Stimulated activated CD4-positive, alpha-beta T cell treated with anti-CD3 and anti-CD28 coated beads, Interleukin-12 subunit alpha, Interleukin-12 subunit beta, amount 100 ng/mL, for 24 hours (primary cell): ENCODE results near the gene DNAJC30.
"Not testable (repeated sequence)": the region's sequence is repeated elsewhere in the genome, so short reads cannot be mapped to it uniquely, and the experiment has no call there.

Experiments
- DNase-seq, 2 experiments: peaks; one replicate each; pipeline ENCODE4 v3.0.0-alpha.2; 2020; ENCODE audit warnings: low read depth in 2 of 2

The DNAJC30 gene

GRCh38 chr7:73683056-73683787 lies at the start of gene DNAJC30, which contains the start of gene BUD23:
Gene DNAJC30, minus strand, starts transcription at chr7:73683453. Its CDS starts 30 bp downstream, at chr7:73683423.
Gene BUD23, plus strand, starts transcription at chr7:73683597. Its CDS starts 29 bp downstream, at chr7:73683626.
- DNase-seq: peak; percentile 97 to 98

- DNase-seq: no peak
Observed at GRCh38 chr7:73732397-73732796, 49.1 kb upstream of the DNAJC30 start.

- no peak for DNase-seq
Observed at GRCh38 chr7:73730485-73730884, 47.2 kb upstream of the DNAJC30 start.

- no peak for DNase-seq
Observed at GRCh38 chr7:73728551-73728950, 45.3 kb upstream of the DNAJC30 start.

GRCh38 chr7:73727952-73728351 lies 44.7 kb upstream of the DNAJC30 start:
- no peak for DNase-seq

GRCh38 chr7:73726083-73726466 lies 42.8 kb upstream of the DNAJC30 start:
- DNase-seq: no peak

GRCh38 chr7:73723813-73724212 lies 40.6 kb upstream of the DNAJC30 start:
- DNase-seq: no peak

GRCh38 chr7:73722785-73723184 lies 39.5 kb upstream of the DNAJC30 start:
- no peak for DNase-seq

- not testable (repeated sequence) for DNase-seq
Observed at GRCh38 chr7:73722182-73722581, 38.9 kb upstream of the DNAJC30 start.

GRCh38 chr7:73721377-73721817 lies 38.1 kb upstream of the DNAJC30 start:
- no peak for DNase-seq

GRCh38 chr7:73720443-73720842 lies 37.2 kb upstream of the DNAJC30 start:
- DNase-seq: not testable (repeated sequence)

- DNase-seq: no peak
Observed at GRCh38 chr7:73719806-73720169, 36.5 kb upstream of the DNAJC30 start.

- peak in 1 of 2 experiments; percentile 58 for DNase-seq
Observed at GRCh38 chr7:73718905-73719805, 35.9 kb upstream of the DNAJC30 start, which contains the start of gene STX1A. Gene STX1A, minus strand, starts transcription at chr7:73719669. Its CDS starts 38 bp downstream, at chr7:73719631.

GRCh38 chr7:73718438-73718881 lies 35.2 kb upstream of the DNAJC30 start:
- DNase-seq: no peak

- peak; percentile 67 to 80 for DNase-seq
Observed at GRCh38 chr7:73717991-73718405, 34.7 kb upstream of the DNAJC30 start.

- DNase-seq: no peak
Observed at GRCh38 chr7:73717025-73717807, 34.0 kb upstream of the DNAJC30 start.

- DNase-seq: no peak
Observed at GRCh38 chr7:73716318-73716890, 33.2 kb upstream of the DNAJC30 start.

GRCh38 chr7:73715648-73716317 lies 32.5 kb upstream of the DNAJC30 start:
- peak in 1 of 2 experiments; percentile 65 for DNase-seq

GRCh38 chr7:73713319-73713718 lies 30.1 kb upstream of the DNAJC30 start:
- DNase-seq: not testable (repeated sequence)

GRCh38 chr7:73712773-73713172 lies 29.5 kb upstream of the DNAJC30 start:
- DNase-seq: no peak
